Measurements from ENCODE around the gene CROCC. TPM values are rescaled to one million over a fixed set of nuclear protein-coding genes. Genes with fewer than 3 reads are reported as not detected.

CROCC gene
- total RNA-seq, 4 donors from 2014 or later = 27.7 to 86.4 (median 60.2) TPM

DNA sequence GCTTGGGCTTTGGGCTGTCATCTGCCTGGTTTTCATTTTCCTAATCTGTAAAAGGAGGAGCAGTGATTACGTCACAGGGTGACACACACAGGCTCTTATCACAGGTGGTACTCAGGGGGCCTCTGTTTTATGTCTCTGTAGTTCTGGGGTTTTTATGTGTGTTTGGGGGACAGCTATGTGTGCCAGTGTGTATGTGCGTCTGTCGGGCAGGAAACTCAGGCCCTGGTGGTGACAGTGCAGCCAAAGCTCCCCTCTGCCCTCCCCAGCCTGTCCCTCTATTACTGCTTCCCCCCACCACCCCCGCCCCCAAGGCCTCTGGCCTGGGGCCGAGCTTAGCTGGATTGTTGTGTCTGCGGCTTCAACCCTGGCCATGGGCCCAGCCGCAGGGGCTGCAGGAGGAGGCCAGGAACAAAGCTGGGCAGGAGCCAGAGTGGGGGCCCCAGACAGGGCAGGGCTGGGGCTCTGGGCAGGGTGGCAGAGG lies 45.4 kb downstream of the CROCC start:
- H3K27ac ChIP-seq = no peak overlapping the region
- no peak for DNase-seq (ENCODE audit: low spot score in 2 of 2)
- WGBS = 44% methylated on average over 7 of the region's 7 CpGs

DNA sequence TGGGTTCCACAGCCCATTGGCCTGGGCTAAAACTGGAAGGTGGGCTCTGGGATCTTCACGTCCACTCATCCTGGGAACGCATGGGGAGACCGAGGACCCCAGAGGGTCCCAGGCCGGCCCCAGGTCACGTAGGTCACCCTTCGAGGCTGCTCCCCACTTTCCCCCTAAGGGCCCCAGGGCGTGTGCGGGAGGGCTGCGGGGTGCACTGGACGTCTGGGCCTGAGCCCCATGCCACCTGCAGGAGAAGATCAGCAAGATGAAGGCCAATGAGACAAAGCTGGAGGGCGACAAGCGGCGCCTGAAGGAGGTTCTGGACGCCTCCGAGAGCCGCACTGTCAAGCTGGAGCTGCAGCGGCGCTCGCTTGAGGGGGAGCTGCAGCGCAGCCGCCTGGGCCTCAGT lies 46.2 kb downstream of the CROCC start:
- no peak overlapping the region for H3K4me3 ChIP-seq
- no peak for DNase-seq (ENCODE audit: low spot score in 2 of 2)
- TF ChIP-seq, protein P1, sequence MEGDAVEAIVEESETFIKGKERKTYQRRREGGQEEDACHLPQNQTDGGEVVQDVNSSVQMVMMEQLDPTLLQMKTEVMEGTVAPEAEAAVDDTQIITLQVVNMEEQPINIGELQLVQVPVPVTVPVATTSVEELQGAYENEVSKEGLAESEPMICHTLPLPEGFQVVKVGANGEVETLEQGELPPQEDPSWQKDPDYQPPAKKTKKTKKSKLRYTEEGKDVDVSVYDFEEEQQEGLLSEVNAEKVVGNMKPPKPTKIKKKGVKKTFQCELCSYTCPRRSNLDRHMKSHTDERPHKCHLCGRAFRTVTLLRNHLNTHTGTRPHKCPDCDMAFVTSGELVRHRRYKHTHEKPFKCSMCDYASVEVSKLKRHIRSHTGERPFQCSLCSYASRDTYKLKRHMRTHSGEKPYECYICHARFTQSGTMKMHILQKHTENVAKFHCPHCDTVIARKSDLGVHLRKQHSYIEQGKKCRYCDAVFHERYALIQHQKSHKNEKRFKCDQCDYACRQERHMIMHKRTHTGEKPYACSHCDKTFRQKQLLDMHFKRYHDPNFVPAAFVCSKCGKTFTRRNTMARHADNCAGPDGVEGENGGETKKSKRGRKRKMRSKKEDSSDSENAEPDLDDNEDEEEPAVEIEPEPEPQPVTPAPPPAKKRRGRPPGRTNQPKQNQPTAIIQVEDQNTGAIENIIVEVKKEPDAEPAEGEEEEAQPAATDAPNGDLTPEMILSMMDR (IDR thresholded peaks at IDR 0.05) = no peak
- TF ChIP-seq POLR2A (IDR thresholded peaks at IDR 0.05) (no peak), POLR2AphosphoS5 (IDR thresholded peaks at IDR 0.05) (no peak)
- WGBS = 96% methylated on average over 16 of the region's 21 CpGs
- peaks cover 21% of the 10 kb centered on the region for H3K36me3 ChIP-seq
- no peak overlapping the region for H3K27ac ChIP-seq
- H3K27me3 ChIP-seq = no peaks in the 10 kb centered on the region
- H3K4me1 ChIP-seq = peaks cover 4% of the 10 kb centered on the region
- H3K9me3 ChIP-seq = no peaks in the 10 kb centered on the region

More for the DNA sequence above, 45.4 kb downstream of the CROCC start:
- no peak for TF ChIP-seq EP300 (IDR thresholded peaks at IDR 0.05)
- no peak for TF ChIP-seq POLR2AphosphoS5 (IDR thresholded peaks at IDR 0.05)
- peaks cover 4% of the 10 kb centered on the region for H3K4me1 ChIP-seq
- H3K27me3 ChIP-seq = no peaks in the 10 kb centered on the region
- peaks cover 21% of the 10 kb centered on the region for H3K36me3 ChIP-seq
- H3K4me3 ChIP-seq = no peak overlapping the region
- no peaks in the 10 kb centered on the region for H3K9me3 ChIP-seq

DNA sequence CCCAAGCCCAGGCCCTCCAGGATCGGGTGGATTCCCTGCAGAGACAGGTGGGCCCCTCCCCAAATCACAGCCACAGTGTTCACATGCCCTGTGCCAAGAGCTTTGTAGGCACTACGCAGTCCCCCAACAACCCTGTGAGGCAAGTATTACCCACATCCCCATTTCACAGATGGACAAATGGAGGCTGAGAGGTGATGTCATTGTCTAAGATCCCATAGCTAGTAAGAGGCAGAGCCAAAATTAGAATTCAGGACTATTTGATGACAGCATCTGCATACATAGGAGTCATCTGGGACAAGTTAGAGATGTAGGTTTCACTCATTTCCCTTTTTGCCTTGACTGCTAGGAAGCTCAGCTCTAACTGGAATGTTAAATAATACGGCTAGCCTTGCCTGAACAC lies 46.6 kb downstream of the CROCC start:
- Histone ChIP-seq H3K36me3 (peaks cover 21% of the 10 kb centered on the region), H3K27ac (no peak overlapping the region), H3K27me3 (no peaks in the 10 kb centered on the region), H3K9me3 (no peaks in the 10 kb centered on the region), H3K4me3 (no peak overlapping the region), H3K4me1 (peaks cover 4% of the 10 kb centered on the region)
- TF ChIP-seq POLR2AphosphoS5 (IDR thresholded peaks at IDR 0.05) = no peak
- TF ChIP-seq POLR2A (IDR thresholded peaks at IDR 0.05) = no peak
- TF ChIP-seq, protein P1 (IDR thresholded peaks at IDR 0.05) = no peak
- no peak for TF ChIP-seq EP300 (IDR thresholded peaks at IDR 0.05)
- DNase-seq (ENCODE audit: low spot score in 2 of 2) = no peak
- WGBS = 90% methylated on average over 2 of the region's 3 CpGs

DNA sequence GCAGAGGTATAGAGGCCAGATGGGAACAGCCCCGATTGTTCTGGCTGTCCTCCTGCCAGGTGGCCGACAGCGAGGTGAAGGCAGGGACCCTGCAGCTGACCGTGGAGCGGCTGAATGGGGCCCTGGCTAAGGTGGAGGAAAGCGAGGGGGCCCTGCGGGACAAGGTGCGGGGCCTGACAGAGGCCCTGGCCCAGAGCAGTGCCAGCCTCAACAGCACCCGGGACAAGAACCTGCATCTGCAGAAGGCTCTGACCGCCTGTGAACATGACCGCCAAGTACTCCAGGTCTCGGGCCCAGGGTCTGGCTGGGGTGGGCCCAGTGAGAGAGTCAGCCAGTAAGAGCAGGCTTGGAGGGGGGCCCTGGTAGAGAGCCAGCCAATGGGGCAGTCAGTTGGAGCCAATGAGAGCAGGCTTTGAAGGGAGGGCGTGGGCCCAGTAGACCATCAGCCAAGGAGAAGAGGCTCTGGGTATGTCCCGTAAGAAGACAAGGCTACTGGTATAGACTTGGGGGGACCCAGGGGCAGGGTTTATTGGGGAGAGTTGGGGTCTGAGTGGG lies 47.4 kb downstream of the CROCC start:
- Histone ChIP-seq H3K4me3 (no peak overlapping the region), H3K27me3 (no peaks in the 10 kb centered on the region), H3K36me3 (peaks cover 21% of the 10 kb centered on the region), H3K27ac (no peak overlapping the region), H3K9me3 (no peaks in the 10 kb centered on the region), H3K4me1 (peaks cover 4% of the 10 kb centered on the region)
- no peak for DNase-seq (ENCODE audit: low spot score in 2 of 2)
- TF ChIP-seq, protein P1 (IDR thresholded peaks at IDR 0.05) = no peak
- WGBS = 94% methylated on average over 11 of the region's 14 CpGs

DNA sequence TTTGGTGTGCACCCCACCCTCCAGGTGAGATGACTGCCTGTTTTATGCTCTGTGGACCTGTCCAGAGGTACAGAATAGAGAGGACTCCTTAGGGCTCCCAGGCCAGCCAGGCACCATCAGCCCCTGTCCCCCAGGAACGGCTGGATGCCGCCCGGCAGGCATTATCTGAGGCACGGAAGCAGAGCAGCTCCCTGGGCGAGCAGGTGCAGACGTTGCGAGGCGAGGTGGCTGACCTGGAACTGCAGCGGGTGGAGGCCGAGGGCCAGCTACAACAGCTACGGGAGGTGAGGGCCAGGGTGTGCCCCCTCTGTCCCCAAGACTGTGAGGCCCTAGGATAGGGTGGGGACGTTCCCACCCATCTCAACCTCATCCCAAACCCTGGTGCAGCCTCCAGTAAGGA lies 47.9 kb downstream of the CROCC start:
- TF ChIP-seq, protein P1 (IDR thresholded peaks at IDR 0.05) = no peak
- no peak for TF ChIP-seq EP300 (IDR thresholded peaks at IDR 0.05)
- no peak for TF ChIP-seq POLR2AphosphoS5 (IDR thresholded peaks at IDR 0.05)
- TF ChIP-seq POLR2A (IDR thresholded peaks at IDR 0.05) = no peak
- Histone ChIP-seq H3K4me3 (no peak overlapping the region), H3K9me3 (no peaks in the 10 kb centered on the region), H3K36me3 (peaks cover 21% of the 10 kb centered on the region), H3K27me3 (no peaks in the 10 kb centered on the region), H3K4me1 (peaks cover 4% of the 10 kb centered on the region), H3K27ac (no peak overlapping the region)
- WGBS = 89% methylated on average over 12 of the region's 12 CpGs
- no peak for DNase-seq (ENCODE audit: low spot score in 2 of 2)
